ENCODE measurements around the gene PLVAP.
A peak's percentile ranks its signal among the peaks of the same experiment; 100 is the strongest.

The PLVAP gene

GRCh38 chr19:17332677-17333581, 44.2 kb downstream of the PLVAP start:
- DNase-seq = no peak

GRCh38 chr19:17332360-17332676, 44.8 kb downstream of the PLVAP start:
- DNase-seq = no peak

GRCh38 chr19:17331045-17331558, 46.0 kb downstream of the PLVAP start:
- DNase-seq = no peak

- no peak for DNase-seq
Observed at GRCh38 chr19:17330262-17331044, 46.7 kb downstream of the PLVAP start.

GRCh38 chr19:17329366-17330261, 47.5 kb downstream of the PLVAP start:
- DNase-seq = no peak

GRCh38 chr19:17328517-17329365, 48.4 kb downstream of the PLVAP start:
- peak; percentile 61 for DNase-seq

- peak; percentile 70 for DNase-seq
Observed at GRCh38 chr19:17327654-17328516, 49.3 kb downstream of the PLVAP start.

- DNase-seq = no peak
Observed at GRCh38 chr19:17327068-17327653, 50.0 kb downstream of the PLVAP start.

- no peak for DNase-seq
Observed at GRCh38 chr19:17326595-17326966, 50.6 kb downstream of the PLVAP start.

- DNase-seq = no peak
Observed at GRCh38 chr19:17325881-17326594, 51.1 kb downstream of the PLVAP start.

GRCh38 chr19:17325133-17325532, 52.0 kb downstream of the PLVAP start:
- DNase-seq = no peak

- DNase-seq = no peak
Observed at GRCh38 chr19:17324357-17325114, 52.6 kb downstream of the PLVAP start.

- DNase-seq = no peak
Observed at GRCh38 chr19:17323964-17324332, 53.2 kb downstream of the PLVAP start.

GRCh38 chr19:17323300-17323963, 53.7 kb downstream of the PLVAP start:
- no peak for DNase-seq

GRCh38 chr19:17322854-17323253, 54.3 kb downstream of the PLVAP start:
- no peak for DNase-seq

GRCh38 chr19:17321655-17322489, 55.3 kb downstream of the PLVAP start:
- DNase-seq = no peak

- DNase-seq = no peak
Observed at GRCh38 chr19:17320435-17320834, 56.7 kb downstream of the PLVAP start.

Measured in activated T-cell treated with anti-CD3 and anti-CD28 coated beads, Interleukin-2, amount 50 U/mL, for 1 hour (primary cell).